Naive thymus-derived CD4-positive, alpha-beta T cell (primary cell): ENCODE measurements around the gene MC4R. TPM values are rescaled to one million over a fixed set of nuclear protein-coding genes. Genes with fewer than 3 reads are reported as not detected.

Experiments
- ATAC-seq: fragments of 150-1000 bp; cut with Tn5 transposase; 2 replicates; pipeline ENCODE4 v1.10.0; 2021; ENCODE audit warnings: mild to moderate bottlenecking, moderate library complexity
- CTCF ChIA-PET: fragments of 350-600 bp; sonication (Branson Sonifier 250); formaldehyde crosslinking; loops from one replicate; lab custom pipeline; 2021; ENCODE audit warnings: antibody characterized with exemption; lab: Charles Lee
- POLR2A ChIA-PET: fragments of 350-600 bp; sonication (Branson Sonifier 250); formaldehyde crosslinking; loops from one replicate; lab custom pipeline; 2021; ENCODE audit warnings: antibody characterized with exemption, inconsistent platforms; lab: Charles Lee
- DNase-seq, 9 donors: peaks; one replicate each; pipeline versions ENCODE4 v3.0.0 to v3.0.0-alpha.2; 2020 to 2022; ENCODE audit warnings: mixed read lengths in 1 of 9
- H3K27ac ChIP-seq: one replicate; pipeline ENCODE4 v1.7.0; 2013; ENCODE audit warnings: mild to moderate bottlenecking, low read depth, low read length, moderate library complexity
- H3K27me3 ChIP-seq, 2 donors: one replicate each; pipeline ENCODE4 v1.7.0; 2013; ENCODE audit warnings: low read length in 2 of 2, mild to moderate bottlenecking in 2 of 2, moderate library complexity in 2 of 2; ENCODE audit not compliant: control insufficient read depth in 2 of 2, insufficient read depth in 2 of 2
- H3K36me3 ChIP-seq, 3 experiments: 1 replicate in 2 of 3; 2 replicates in 1 of 3; pipeline ENCODE4 v1.7.0; 2013; ENCODE audit warnings: low read length in 3 of 3, mild to moderate bottlenecking in 3 of 3, moderate library complexity in 1 of 3; ENCODE audit not compliant: insufficient read depth in 3 of 3, control insufficient read depth in 2 of 3
- H3K4me1 ChIP-seq, 2 donors: one replicate each; pipeline ENCODE4 v1.7.0; 2013; ENCODE audit warnings: low read length in 2 of 2, mild to moderate bottlenecking in 2 of 2, moderate library complexity in 1 of 2; ENCODE audit not compliant: control insufficient read depth in 2 of 2, insufficient read depth in 2 of 2
- H3K4me3 ChIP-seq: 2 replicates; pipeline ENCODE4 v1.7.0; 2013; ENCODE audit warnings: mild to moderate bottlenecking, low read length
- H3K9me3 ChIP-seq, 3 experiments: 1 replicate in 2 of 3; 2 replicates in 1 of 3; pipeline ENCODE4 v1.7.0; 2013; ENCODE audit warnings: low read length in 3 of 3; ENCODE audit not compliant: control insufficient read depth in 2 of 3
- H3K27ac Mint-ChIP-seq, 9 donors: one replicate each; pipeline ENCODE4 v1.8.0; 2020 to 2022; ENCODE audit warnings: mixed read lengths in 9 of 9, mild to moderate bottlenecking in 8 of 9, moderate library complexity in 5 of 9, inconsistent platforms in 2 of 9
- H3K27me3 Mint-ChIP-seq, 5 donors: one replicate each; pipeline ENCODE4 v1.8.0; 2021 to 2022; ENCODE audit warnings: mixed read lengths in 5 of 5, mild to moderate bottlenecking in 1 of 5
- H3K36me3 Mint-ChIP-seq, 5 donors: one replicate each; pipeline ENCODE4 v1.8.0; 2020 to 2022; ENCODE audit warnings: mixed read lengths in 5 of 5, mild to moderate bottlenecking in 3 of 5, inconsistent platforms in 1 of 5
- H3K4me1 Mint-ChIP-seq, 7 donors: one replicate each; pipeline ENCODE4 v1.8.0; 2020 to 2022; ENCODE audit warnings: mixed read lengths in 7 of 7, mild to moderate bottlenecking in 3 of 7, inconsistent platforms in 1 of 7
- H3K4me3 Mint-ChIP-seq, 10 donors: one replicate each; pipeline ENCODE4 v1.8.0; 2020 to 2022; ENCODE audit warnings: mild to moderate bottlenecking in 10 of 10, mixed read lengths in 10 of 10, moderate library complexity in 6 of 10, inconsistent platforms in 2 of 10
- H3K9me3 Mint-ChIP-seq, 11 donors: one replicate each; pipeline ENCODE4 v1.8.0; 2020 to 2022; ENCODE audit warnings: mixed read lengths in 11 of 11, mild to moderate bottlenecking in 4 of 11, inconsistent platforms in 1 of 11, moderate library complexity in 1 of 11
- intact Hi-C, 2 donors: fragments of 100-400 bp; cut with micrococcal nuclease; formaldehyde crosslinking; loops; one replicate each; pipeline ENCODE4 v1.15.1; 2023
- polyA plus RNA-seq, 2 donors: library from polyadenylated mRNA; unstranded; fragments of 300-500 nt; fragmentation: Illumina TruSeq; gene quantifications; one replicate each; pipeline ENCODE4 v1.2.3, GENCODE V29; 2021
- total RNA-seq, 6 experiments: library from RNA in 5 of 6; stranded (reverse) in 5 of 6; gene quantifications; 1 replicate in 5 of 6; 2 replicates in 1 of 6; pipeline ENCODE4 v1.2.3 and lab custom pipeline; 2021 to 2026

The MC4R gene
- total and polyA plus RNA-seq, 7 experiments from 2014 or later: not detected

DNA sequence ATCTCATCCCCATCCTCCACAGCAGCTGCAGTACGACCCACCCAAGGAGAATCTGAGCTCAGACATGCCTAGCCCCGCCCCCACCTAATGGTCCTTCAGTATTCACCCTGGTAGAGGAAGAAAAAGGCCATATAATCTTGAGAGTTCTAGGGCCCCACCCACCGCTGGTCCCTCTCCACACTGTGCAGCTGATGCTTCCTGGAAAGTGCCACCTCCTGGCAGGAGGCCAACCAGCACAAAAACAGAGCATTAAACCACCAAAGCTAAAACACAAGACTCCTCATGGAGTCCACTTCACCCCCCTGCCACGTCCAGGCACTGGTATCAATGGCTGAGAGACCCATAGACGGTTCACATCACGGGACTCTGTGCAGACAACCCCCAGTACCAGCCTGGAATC lies 40.7 kb downstream of the MC4R start:
- ChIA-PET CTCF (no interaction called here), POLR2A (no interaction called here)
- Histone ChIP-seq H3K4me3 (no peak overlapping the region), H3K4me1 (no peaks in the 10 kb centered on the region), H3K36me3 (no peaks in the 10 kb centered on the region), H3K27ac (no peak overlapping the region), H3K9me3 (no peaks in the 10 kb centered on the region), H3K27me3 (no peaks in the 10 kb centered on the region)
- Mint-ChIP-seq H3K27me3 (no peaks in the 10 kb centered on the region), H3K36me3 (no peaks in the 10 kb centered on the region), H3K27ac (no peak overlapping the region), H3K9me3 (peaks cover 0 to 21% (median 5%) of the 10 kb centered on the region in 11 donors), H3K4me3 (no peak overlapping the region), H3K4me1 (no peaks in the 10 kb centered on the region)
- DNase-seq: no peak
- intact Hi-C loops: no loop called here
- ATAC-seq: no peak

DNA sequence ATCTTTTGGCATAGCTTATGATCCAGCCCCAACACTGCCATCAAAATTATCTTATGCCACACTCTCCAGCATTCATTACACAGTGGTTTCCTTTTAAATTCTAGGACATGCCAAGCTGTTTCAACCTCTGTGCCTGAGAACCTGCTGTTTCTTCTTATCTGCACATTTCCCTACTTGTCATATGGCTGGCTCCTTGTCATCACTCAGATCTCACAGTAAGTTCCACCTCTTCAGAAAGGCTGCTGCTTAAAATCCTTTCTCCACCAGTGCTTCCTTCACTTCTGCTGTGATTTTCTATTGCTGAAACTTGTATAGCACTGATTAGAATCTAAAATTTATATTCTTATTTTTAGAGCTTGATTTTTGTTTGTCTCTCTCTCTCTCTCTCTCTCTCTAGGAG lies 43.4 kb downstream of the MC4R start:
- Histone ChIP-seq H3K27me3 (no peaks in the 10 kb centered on the region), H3K4me3 (no peak overlapping the region), H3K9me3 (no peaks in the 10 kb centered on the region), H3K36me3 (no peaks in the 10 kb centered on the region), H3K4me1 (no peaks in the 10 kb centered on the region), H3K27ac (no peak overlapping the region)
- ChIA-PET POLR2A (no interaction called here), CTCF (no interaction called here)
- Mint-ChIP-seq H3K36me3 (no peaks in the 10 kb centered on the region), H3K9me3 (peaks cover 0 to 7% (median 0%) of the 10 kb centered on the region in 11 donors), H3K27me3 (no peaks in the 10 kb centered on the region), H3K4me3 (no peak overlapping the region), H3K4me1 (no peaks in the 10 kb centered on the region), H3K27ac (no peak overlapping the region)
- no peak for ATAC-seq
- intact Hi-C loops: no loop called here
- DNase-seq: no peak

DNA sequence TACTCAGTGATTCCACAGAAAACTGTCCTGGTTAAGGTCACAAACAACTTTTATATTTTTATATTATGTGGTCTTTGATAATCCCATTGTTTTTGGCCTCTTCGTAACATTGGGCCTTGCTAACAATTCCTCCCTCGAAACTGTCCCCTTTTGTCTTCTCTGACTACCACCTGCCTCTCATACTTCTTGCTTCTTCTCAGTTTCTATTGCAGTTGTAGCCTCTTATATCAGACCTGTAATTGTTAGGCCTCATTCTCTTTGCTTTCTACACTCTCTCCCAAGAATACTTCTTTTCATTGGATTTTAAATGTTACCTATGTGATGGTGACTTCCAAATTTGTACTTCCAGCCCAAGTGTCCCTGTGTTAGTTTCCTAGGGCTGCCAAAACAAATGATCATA lies 44.7 kb downstream of the MC4R start:
- no peaks in the 10 kb centered on the region for H3K27me3 Mint-ChIP-seq
- intact Hi-C loops: no loop called here
- Histone ChIP-seq H3K27ac (no peak overlapping the region), H3K36me3 (no peaks in the 10 kb centered on the region), H3K4me1 (no peaks in the 10 kb centered on the region), H3K9me3 (no peaks in the 10 kb centered on the region), H3K4me3 (no peak overlapping the region), H3K27me3 (no peaks in the 10 kb centered on the region)
- H3K4me1 Mint-ChIP-seq: no peaks in the 10 kb centered on the region
- ChIA-PET CTCF (no interaction called here), POLR2A (no interaction called here)
- no peaks in the 10 kb centered on the region for H3K36me3 Mint-ChIP-seq
- DNase-seq (no peak), ATAC-seq (no peak)
- peaks cover 0 to 4% (median 0%) of the 10 kb centered on the region in 11 donors for H3K9me3 Mint-ChIP-seq
- H3K4me3 Mint-ChIP-seq: no peak overlapping the region
- H3K27ac Mint-ChIP-seq: no peak overlapping the region

DNA sequence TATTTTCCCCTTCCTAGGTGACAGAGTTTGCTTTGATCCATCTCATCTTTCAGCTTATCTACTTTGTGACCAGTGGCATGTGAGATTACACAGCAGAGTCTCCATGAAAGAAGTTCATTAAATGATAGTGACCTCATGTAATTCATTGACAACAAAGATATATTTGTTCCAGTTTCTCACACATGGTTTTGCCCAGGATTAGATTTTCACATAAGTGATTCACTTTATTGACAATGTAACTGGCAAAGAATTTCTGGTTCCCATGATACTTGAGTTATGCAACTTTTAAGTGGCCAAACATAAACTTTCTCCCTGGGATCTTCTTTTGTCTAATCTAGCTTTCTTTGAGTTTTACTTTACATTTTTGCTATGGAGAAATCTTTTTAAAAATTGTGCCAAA lies 50.0 kb downstream of the MC4R start:
- no peak for DNase-seq
- Mint-ChIP-seq H3K27ac (no peak overlapping the region), H3K9me3 (peaks cover 0 to 12% (median 1%) of the 10 kb centered on the region in 11 donors), H3K4me1 (no peaks in the 10 kb centered on the region), H3K36me3 (no peaks in the 10 kb centered on the region), H3K4me3 (no peak overlapping the region), H3K27me3 (no peaks in the 10 kb centered on the region)
- ChIA-PET POLR2A (no interaction called here), CTCF (no interaction called here)
- no peak for ATAC-seq
- no peaks in the 10 kb centered on the region for H3K4me1 ChIP-seq
- no peak overlapping the region for H3K27ac ChIP-seq
- H3K36me3 ChIP-seq: no peaks in the 10 kb centered on the region
- no peak overlapping the region for H3K4me3 ChIP-seq
- intact Hi-C loops: no loop called here
- no peaks in the 10 kb centered on the region for H3K9me3 ChIP-seq
- H3K27me3 ChIP-seq: no peaks in the 10 kb centered on the region
